Gastrocnemius medialis (tissue), 4 donors: ENCODE results near the gene MYOM1.

Experiments
- POLR2A ChIP-seq, 2 donors: fragments of 450-650 bp; IDR thresholded peaks; one replicate each; pipeline ENCODE4 v1.6.1; 2017; ENCODE audit warnings: antibody characterized with exemption in 2 of 2, mild to moderate bottlenecking in 2 of 2, moderate library complexity in 2 of 2
- TF ChIP-seq, protein P1 (sequence below), 5 experiments: fragments of 450-650 bp in 3 of 5; fragments of 200-600 bp in 2 of 5; sonication (generic) in 2 of 5; IDR thresholded peaks in 4 of 5; conservative IDR thresholded peaks in 1 of 5; 1 replicate in 4 of 5; 2 replicates in 1 of 5; pipeline ENCODE4 v1.5.1; 2016 to 2019; ENCODE audit warnings: antibody characterized with exemption in 5 of 5, mild to moderate bottlenecking in 3 of 5, moderate library complexity in 3 of 5

DNA sequence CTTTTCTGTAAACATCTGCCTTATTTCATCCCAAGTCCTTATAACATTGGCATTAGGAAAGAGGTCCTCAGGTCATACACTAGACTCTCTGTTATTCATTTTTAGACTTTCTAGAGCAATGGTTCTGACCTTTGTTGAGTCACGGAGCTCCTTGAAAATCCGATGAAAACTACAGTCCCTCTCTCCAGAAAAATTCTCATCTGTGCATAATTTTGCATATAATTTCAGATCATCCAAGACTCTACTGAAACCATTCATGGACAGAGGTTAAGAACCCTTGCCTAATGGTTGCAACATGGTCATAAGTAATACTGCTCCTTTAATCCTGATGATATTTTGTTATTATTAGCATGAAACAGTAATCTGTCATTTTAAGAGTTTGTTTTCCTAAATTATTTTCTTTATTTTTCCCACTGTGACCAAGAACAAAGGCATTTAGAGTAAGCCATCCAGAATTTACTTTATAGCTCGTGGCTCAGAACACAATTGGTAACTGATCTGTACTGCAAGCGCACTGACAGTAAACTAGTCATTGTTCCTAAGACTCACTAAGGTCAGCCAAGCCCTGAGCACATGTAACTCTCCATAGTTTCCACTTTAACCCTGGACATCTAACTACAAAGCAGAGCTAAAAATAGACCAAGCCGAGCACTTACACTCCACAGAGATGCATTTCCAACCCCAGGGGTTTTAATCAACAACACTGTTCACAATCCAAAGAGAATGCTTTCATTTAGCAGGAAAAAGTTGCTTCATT, 8.4 kb downstream of the MYOM1 start:
- TF ChIP-seq POLR2A (IDR thresholded peaks at IDR 0.05), result no peak
- TF ChIP-seq, protein P1, sequence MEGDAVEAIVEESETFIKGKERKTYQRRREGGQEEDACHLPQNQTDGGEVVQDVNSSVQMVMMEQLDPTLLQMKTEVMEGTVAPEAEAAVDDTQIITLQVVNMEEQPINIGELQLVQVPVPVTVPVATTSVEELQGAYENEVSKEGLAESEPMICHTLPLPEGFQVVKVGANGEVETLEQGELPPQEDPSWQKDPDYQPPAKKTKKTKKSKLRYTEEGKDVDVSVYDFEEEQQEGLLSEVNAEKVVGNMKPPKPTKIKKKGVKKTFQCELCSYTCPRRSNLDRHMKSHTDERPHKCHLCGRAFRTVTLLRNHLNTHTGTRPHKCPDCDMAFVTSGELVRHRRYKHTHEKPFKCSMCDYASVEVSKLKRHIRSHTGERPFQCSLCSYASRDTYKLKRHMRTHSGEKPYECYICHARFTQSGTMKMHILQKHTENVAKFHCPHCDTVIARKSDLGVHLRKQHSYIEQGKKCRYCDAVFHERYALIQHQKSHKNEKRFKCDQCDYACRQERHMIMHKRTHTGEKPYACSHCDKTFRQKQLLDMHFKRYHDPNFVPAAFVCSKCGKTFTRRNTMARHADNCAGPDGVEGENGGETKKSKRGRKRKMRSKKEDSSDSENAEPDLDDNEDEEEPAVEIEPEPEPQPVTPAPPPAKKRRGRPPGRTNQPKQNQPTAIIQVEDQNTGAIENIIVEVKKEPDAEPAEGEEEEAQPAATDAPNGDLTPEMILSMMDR (IDR thresholded peaks at IDR 0.05 in 4 of 5, conservative IDR thresholded peaks at IDR 0.05 in 1 of 5), result no peak
